Esophagus squamous epithelium (tissue), 4 donors: ENCODE results near the gene GPR18.

Source experiments
- CTCF ChIP-seq, 6 experiments: fragments of 450-650 bp in 4 of 6; fragments of 200-600 bp in 2 of 6; sonication (generic) in 2 of 6; IDR thresholded peaks; one replicate each; pipeline ENCODE4 v1.5.1; 2016 to 2019; ENCODE audit warnings: antibody characterized with exemption in 6 of 6, mild to moderate bottlenecking in 4 of 6, moderate library complexity in 4 of 6
- POLR2A ChIP-seq, 4 donors: fragments of 450-650 bp; IDR thresholded peaks; one replicate each; pipeline ENCODE4 v1.6.1; 2017; ENCODE audit warnings: antibody characterized with exemption in 4 of 4, mild to moderate bottlenecking in 4 of 4, moderate library complexity in 3 of 4

- TF ChIP-seq CTCF (IDR thresholded peaks at IDR 0.05) = no peak
- no peak for TF ChIP-seq POLR2A (IDR thresholded peaks at IDR 0.05)
Observed at GRCh38 chr13:99297331-99297730, 39.2 kb upstream of the GPR18 start.
